Astrocyte of the spinal cord (primary cell): ENCODE measurements around the gene SHISA9.

ENCODE experiments used
- DNase-seq: peaks from one replicate; pipeline ENCODE4 v3.0.0; 2011; ENCODE audit warnings: low read depth, low spot score
- H3K4me3 ChIP-seq: 2 replicates; pipeline ENCODE4 v1.5.1; 2011; ENCODE audit warnings: low read depth, mild to moderate bottlenecking, low read length, moderate library complexity
- in situ Hi-C: cut with HindIII; loops from 2 replicates; pipeline ENCODE4 v1.10.0; 2017; ENCODE audit warnings: low sequenced_read_pairs
- TF ChIP-seq, protein P1 (sequence below): IDR thresholded peaks from 2 replicates; pipeline ENCODE4 v1.5.1; 2012; ENCODE audit warnings: low read depth, mild to moderate bottlenecking, low read length, inconsistent platforms

SHISA9 gene

DNA sequence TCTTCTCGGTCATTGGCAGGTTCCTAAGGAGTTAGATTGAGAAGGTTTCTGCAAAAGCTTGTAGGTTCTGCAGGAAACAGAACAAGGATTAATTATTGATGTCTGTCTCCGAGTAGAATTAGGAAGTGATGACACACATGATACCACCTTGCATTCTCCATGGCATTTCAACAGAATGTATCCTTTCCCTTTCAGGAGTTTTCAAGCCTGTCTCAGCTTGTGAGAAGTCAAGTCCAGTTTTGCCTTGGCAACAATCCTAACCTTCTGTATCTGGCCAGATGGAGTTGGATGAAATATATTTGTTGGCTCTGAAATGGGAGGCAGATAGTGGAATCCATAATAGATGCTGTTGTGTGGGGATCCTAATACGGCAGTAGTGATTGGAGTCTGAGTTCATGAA, 235.5 kb downstream of the SHISA9 start:
- in situ Hi-C loops, result no loop called here
- DNase-seq, result no peak
- TF ChIP-seq, protein P1, sequence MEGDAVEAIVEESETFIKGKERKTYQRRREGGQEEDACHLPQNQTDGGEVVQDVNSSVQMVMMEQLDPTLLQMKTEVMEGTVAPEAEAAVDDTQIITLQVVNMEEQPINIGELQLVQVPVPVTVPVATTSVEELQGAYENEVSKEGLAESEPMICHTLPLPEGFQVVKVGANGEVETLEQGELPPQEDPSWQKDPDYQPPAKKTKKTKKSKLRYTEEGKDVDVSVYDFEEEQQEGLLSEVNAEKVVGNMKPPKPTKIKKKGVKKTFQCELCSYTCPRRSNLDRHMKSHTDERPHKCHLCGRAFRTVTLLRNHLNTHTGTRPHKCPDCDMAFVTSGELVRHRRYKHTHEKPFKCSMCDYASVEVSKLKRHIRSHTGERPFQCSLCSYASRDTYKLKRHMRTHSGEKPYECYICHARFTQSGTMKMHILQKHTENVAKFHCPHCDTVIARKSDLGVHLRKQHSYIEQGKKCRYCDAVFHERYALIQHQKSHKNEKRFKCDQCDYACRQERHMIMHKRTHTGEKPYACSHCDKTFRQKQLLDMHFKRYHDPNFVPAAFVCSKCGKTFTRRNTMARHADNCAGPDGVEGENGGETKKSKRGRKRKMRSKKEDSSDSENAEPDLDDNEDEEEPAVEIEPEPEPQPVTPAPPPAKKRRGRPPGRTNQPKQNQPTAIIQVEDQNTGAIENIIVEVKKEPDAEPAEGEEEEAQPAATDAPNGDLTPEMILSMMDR, result no peak
- H3K4me3 ChIP-seq, result no peak overlapping the region

DNA sequence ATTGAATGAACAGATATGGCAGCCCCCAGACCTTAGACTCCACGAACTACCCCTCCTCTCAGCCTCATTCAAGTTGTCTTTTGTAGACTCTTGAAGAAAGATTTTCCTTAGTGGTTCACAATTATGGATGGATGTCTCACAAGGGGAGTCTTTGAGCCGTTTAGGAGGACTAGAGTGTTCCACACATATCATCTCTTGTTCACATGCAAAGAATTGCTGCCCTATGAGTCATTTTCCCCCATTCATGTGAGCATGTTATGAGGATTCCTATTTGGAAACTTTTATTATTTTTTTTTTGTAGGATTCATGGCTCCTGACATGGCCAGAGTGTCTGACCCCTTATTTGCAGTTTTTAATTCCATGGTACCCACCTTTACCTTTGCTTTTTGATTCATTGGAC, 237.1 kb downstream of the SHISA9 start:
- no peak for DNase-seq
- no peak overlapping the region for H3K4me3 ChIP-seq
- TF ChIP-seq, protein P1, result no peak
- in situ Hi-C loops, result no loop called here

DNA sequence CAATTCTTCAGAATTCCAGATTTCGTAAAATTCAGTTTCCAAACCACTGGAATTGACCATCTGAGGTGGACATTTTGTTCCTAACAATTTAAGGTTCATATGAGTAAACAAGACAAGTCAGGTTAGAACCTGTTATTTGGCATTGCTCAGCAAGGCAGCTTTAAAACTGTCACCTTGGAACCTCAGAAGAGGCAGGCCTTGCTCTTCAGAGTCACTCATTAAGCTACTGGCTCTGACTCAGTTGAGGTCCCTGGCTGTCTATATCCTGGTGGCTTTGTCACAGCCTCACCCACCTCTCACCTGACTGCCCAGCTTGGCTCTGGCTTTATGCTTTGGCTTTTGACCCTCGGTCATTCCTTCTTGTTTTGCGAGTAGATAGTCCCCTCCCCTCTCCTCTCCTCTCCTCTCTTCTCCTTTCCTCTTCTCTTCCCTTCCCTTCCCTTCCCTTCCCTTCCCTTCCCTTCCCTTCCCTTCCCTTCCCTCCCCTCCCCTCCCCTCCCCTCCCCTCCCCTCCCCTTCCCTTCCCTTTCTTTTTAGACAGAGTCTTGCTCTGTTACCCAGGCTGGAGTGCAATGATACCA, 238.4 kb downstream of the SHISA9 start:
- TF ChIP-seq, protein P1, result no peak
- no peak overlapping the region for H3K4me3 ChIP-seq
- DNase-seq, result no peak
- in situ Hi-C loops, result no loop called here

GRCh38 chr16:13143551-13143950, 242.2 kb downstream of the SHISA9 start:
- TF ChIP-seq, protein P1, result no peak
- no peak for DNase-seq
- in situ Hi-C loops, result no loop called here
- no peak overlapping the region for H3K4me3 ChIP-seq

GRCh38 chr16:13146829-13147228, 245.4 kb downstream of the SHISA9 start:
- no peak overlapping the region for H3K4me3 ChIP-seq
- in situ Hi-C loops, result no loop called here
- TF ChIP-seq, protein P1, result no peak

DNA sequence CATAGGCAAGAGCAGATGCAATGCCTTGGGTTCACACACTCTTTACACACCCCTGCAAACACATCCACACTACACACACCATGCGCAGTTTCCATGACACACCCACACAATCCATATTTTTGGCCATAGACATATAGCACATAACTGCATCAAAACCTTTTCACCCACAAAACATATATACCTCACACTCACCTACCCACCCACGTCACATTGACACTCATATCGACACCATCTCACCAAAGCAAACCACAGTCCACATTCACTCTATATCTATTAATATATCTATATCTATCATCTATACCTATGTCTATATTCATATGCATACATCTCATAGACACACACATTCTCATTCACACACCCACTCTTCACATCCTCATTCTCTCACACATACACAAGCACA, 246.9 kb downstream of the SHISA9 start:
- TF ChIP-seq, protein P1, result no peak
- in situ Hi-C loops, result no loop called here
- no peak overlapping the region for H3K4me3 ChIP-seq
- no peak for DNase-seq

More at GRCh38 chr16:13146829-13147228, 245.4 kb downstream of the SHISA9 start:
- no peak for DNase-seq
